Gastrocnemius medialis (tissue), 4 donors: ENCODE data around the gene ZNF536. TPM values are rescaled to one million over a fixed set of nuclear protein-coding genes. Genes with fewer than 3 reads are reported as not detected.

Experiments
- ATAC-seq, 2 donors: fragments of 150-250 bp; one replicate each; pipeline ENCODE4 v1.9.1; 2016
- DNase-seq, 2 donors: peaks; one replicate each; pipeline ENCODE4 v3.0.0-alpha.2; 2019
- H3K27ac ChIP-seq, 4 donors: fragments of 200-600 bp; sonication (generic); 1 replicate in 1 of 4; 2 replicates in 3 of 4; pipeline ENCODE4 v1.5.1; 2016 to 2018; ENCODE audit warnings: mild to moderate bottlenecking in 2 of 4, moderate library complexity in 1 of 4
- H3K27me3 ChIP-seq, 3 donors: fragments of 200-600 bp; sonication (generic) in 2 of 3; 1 replicate in 1 of 3; 2 replicates in 2 of 3; pipeline versions ENCODE4 v1.5.1 to v1.6.0; 2016 to 2019; ENCODE audit warnings: mild to moderate bottlenecking in 1 of 3, moderate library complexity in 1 of 3
- H3K36me3 ChIP-seq, 2 donors: fragments of 200-600 bp; sonication (generic) in 1 of 2; one replicate each; pipeline ENCODE4 v1.5.1; 2017 to 2018
- H3K4me1 ChIP-seq, 2 donors: fragments of 200-600 bp; sonication (generic) in 1 of 2; one replicate each; pipeline ENCODE4 v1.5.1; 2016 to 2017; ENCODE audit warnings: mild to moderate bottlenecking in 2 of 2
- H3K4me3 ChIP-seq, 4 donors: fragments of 200-600 bp; sonication (generic) in 3 of 4; 1 replicate in 1 of 4; 2 replicates in 3 of 4; pipeline ENCODE4 v1.5.1; 2016 to 2019; ENCODE audit warnings: mild to moderate bottlenecking in 2 of 4
- H3K9me3 ChIP-seq, 3 donors: fragments of 200-600 bp; sonication (generic) in 2 of 3; 1 replicate in 1 of 3; 2 replicates in 2 of 3; pipeline ENCODE4 v1.5.1; 2016 to 2019
- CTCF ChIP-seq, 5 experiments: fragments of 450-650 bp in 3 of 5; fragments of 200-600 bp in 2 of 5; sonication (generic) in 2 of 5; IDR thresholded peaks in 4 of 5; conservative IDR thresholded peaks in 1 of 5; 1 replicate in 4 of 5; 2 replicates in 1 of 5; pipeline ENCODE4 v1.5.1; 2016 to 2019; ENCODE audit warnings: antibody characterized with exemption in 5 of 5, mild to moderate bottlenecking in 3 of 5, moderate library complexity in 3 of 5
- POLR2A ChIP-seq, 2 donors: fragments of 450-650 bp; IDR thresholded peaks; one replicate each; pipeline ENCODE4 v1.6.1; 2017; ENCODE audit warnings: antibody characterized with exemption in 2 of 2, mild to moderate bottlenecking in 2 of 2, moderate library complexity in 2 of 2
- in situ Hi-C, 4 donors: fragments of 200-750 bp; cut with MboI; loops; one replicate each; pipeline versions ENCODE4 v1.15.0 to v1.8.0; 2017; ENCODE audit warnings: low sequenced_read_pairs in 4 of 4
- intact Hi-C: fragments of 100-400 bp; cut with DNase I; formaldehyde crosslinking; loops from one replicate; pipeline ENCODE4 v1.15.1; 2023; ENCODE audit warnings: low total_unique reads
- total RNA-seq, 4 donors: library from RNA; depleted of rRNA; stranded (reverse); fragments of >200 nt; gene quantifications; one replicate each; pipeline versions ENCODE4 v1.1.0 to v1.2.3, GENCODE V29; 2016

Gene ZNF536
- total RNA-seq, 4 donors from 2014 or later = 0.12 to 0.44 (median 0.20) TPM; not detected in 1

DNA sequence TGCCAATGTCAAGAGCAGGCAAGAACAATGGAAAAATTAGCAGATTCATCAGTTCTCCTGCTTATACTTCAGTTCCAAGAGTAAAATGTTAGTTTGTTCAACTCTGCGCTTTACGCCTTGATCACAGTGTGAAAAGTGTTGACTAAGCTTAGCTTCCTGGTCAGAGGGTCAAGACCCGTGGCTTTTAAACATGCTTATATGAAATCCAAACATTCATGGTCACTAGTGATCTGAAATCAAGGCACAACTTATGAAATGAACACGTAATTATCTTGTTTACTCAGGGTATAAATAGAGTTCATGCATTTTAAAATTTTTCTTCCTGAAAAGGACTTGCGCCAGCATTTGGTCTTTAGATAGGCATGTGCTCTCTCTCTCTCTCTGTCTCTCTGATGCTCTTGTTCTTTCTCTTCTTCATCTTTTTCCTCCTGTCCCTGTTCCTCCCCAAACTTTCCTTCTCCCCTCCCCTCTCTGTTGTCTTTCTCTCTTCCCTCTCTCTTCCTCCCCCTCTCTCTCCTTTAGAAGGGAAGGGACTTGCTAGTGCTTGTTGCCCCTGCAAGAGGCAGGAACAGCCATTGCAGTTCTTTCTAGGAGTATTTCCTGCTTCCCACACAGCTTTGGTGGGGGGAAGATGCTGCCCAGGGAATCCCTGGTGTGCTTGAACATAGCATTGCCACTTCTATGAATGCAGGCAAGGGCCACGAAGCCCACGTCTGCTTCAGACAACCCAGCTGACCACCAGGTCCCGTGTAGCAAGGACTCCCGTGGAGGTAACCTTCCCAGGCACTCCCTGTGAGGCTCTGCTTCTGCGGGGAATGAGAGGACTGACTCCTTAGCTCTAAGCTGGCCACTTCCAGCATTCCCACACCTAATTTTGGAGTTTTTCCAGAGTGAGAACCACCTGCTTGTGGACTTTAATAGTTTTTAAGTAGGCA, 7.1 kb upstream of the ZNF536 start:
- in situ Hi-C loops (no loop called here), intact Hi-C loops (no loop called here)
- Histone ChIP-seq H3K4me3 (no peak overlapping the region), H3K27ac (no peak overlapping the region), H3K9me3 (no peaks in the 10 kb centered on the region), H3K4me1 (peaks cover 0 to under 1% of the 10 kb centered on the region in 2 donors), H3K27me3 (no peaks in the 10 kb centered on the region), H3K36me3 (no peaks in the 10 kb centered on the region)
- ATAC-seq = no peak
- TF ChIP-seq CTCF (IDR thresholded peaks at IDR 0.05 in 4 of 5, conservative IDR thresholded peaks at IDR 0.05 in 1 of 5) = no peak
- TF ChIP-seq POLR2A (IDR thresholded peaks at IDR 0.05) = no peak
- no peak for DNase-seq

DNA sequence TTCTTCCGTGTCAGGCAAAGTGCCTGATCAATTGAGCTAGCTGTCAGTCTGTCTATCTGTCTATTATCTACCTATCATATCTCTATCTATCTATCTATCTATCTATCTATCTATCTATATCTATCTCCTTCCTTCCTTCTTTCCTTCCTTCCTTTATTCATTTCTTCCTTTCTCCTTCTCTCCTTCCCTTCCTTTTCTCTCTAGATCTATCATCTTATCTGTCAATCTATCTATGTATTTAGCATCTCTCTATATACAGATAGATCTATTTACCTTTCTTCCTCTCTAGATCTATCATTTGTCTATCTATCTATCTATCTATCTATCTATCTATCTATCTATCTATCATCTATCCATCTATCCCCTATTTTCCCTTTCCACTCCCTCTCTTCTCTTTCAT, 5.9 kb upstream of the ZNF536 start:
- H3K9me3 ChIP-seq = no peaks in the 10 kb centered on the region

GRCh38 chr19:30367006-30367405, 5.2 kb upstream of the ZNF536 start:
- no peaks in the 10 kb centered on the region for H3K27me3 ChIP-seq

More for the DNA sequence above, 5.9 kb upstream of the ZNF536 start:
- intact Hi-C loops (no loop called here), in situ Hi-C loops (no loop called here)
- no peak for ATAC-seq
- Histone ChIP-seq H3K27me3 (no peaks in the 10 kb centered on the region), H3K27ac (no peak overlapping the region), H3K4me1 (no peaks in the 10 kb centered on the region), H3K36me3 (no peaks in the 10 kb centered on the region), H3K4me3 (no peak overlapping the region)
- no peak for DNase-seq
- TF ChIP-seq CTCF (IDR thresholded peaks at IDR 0.05 in 4 of 5, conservative IDR thresholded peaks at IDR 0.05 in 1 of 5) (no peak), POLR2A (IDR thresholded peaks at IDR 0.05) (no peak)

GRCh38 chr19:30367421-30367820, 4.8 kb upstream of the ZNF536 start:
- ATAC-seq = no peak
- Histone ChIP-seq H3K27ac (no peak overlapping the region), H3K4me3 (no peak overlapping the region), H3K4me1 (no peaks in the 10 kb centered on the region), H3K36me3 (no peaks in the 10 kb centered on the region), H3K27me3 (no peaks in the 10 kb centered on the region), H3K9me3 (no peaks in the 10 kb centered on the region)
- DNase-seq = no peak
- intact Hi-C loops = no loop called here
- in situ Hi-C loops = no loop called here
- TF ChIP-seq POLR2A (IDR thresholded peaks at IDR 0.05) = no peak
- no peak for TF ChIP-seq CTCF (IDR thresholded peaks at IDR 0.05 in 4 of 5, conservative IDR thresholded peaks at IDR 0.05 in 1 of 5)

More at GRCh38 chr19:30367006-30367405, 5.2 kb upstream of the ZNF536 start:
- Histone ChIP-seq H3K27ac (no peak overlapping the region), H3K4me1 (no peaks in the 10 kb centered on the region), H3K4me3 (no peak overlapping the region), H3K36me3 (no peaks in the 10 kb centered on the region), H3K9me3 (no peaks in the 10 kb centered on the region)
- DNase-seq (no peak), ATAC-seq (no peak)
- intact Hi-C loops = no loop called here
- in situ Hi-C loops = no loop called here
- TF ChIP-seq POLR2A (IDR thresholded peaks at IDR 0.05) = no peak
- TF ChIP-seq CTCF (IDR thresholded peaks at IDR 0.05 in 4 of 5, conservative IDR thresholded peaks at IDR 0.05 in 1 of 5) = no peak
